LHCN-M2 (cell line): ENCODE measurements around the gene GTPBP8. TPM values are rescaled to one million over a fixed set of nuclear protein-coding genes. Genes with fewer than 3 reads are reported as not detected.

Experiments
- total RNA-seq: library from RNA; depleted of rRNA; stranded (reverse); fragments of >200 nt; gene quantifications from 2 replicates; pipeline ENCODE4 v1.2.3, GENCODE V29; 2014; rRNA removed

GTPBP8 gene
- total RNA-seq, 1 experiment from 2014 or later = 28.3 TPM

Other genes starting within 250 kb of the GTPBP8 start
- not detected in 2 replicates for gene CD200R1L, start 144.1 kb upstream of the GTPBP8 start, total RNA-seq
- not detected in 2 replicates for gene CD200R1, start 15.9 kb upstream of the GTPBP8 start, total RNA-seq
- gene BOC, start 220.6 kb downstream of the GTPBP8 start, total RNA-seq = 2.4 and 3.7 TPM in 2 replicates